A204.1 (cell line): Measurements from ENCODE around the gene F13B.
A peak's percentile ranks its signal among the peaks of the same experiment; 100 is the strongest.
"Not testable (repeated sequence)": the region's sequence is repeated elsewhere in the genome, so short reads cannot be mapped to it uniquely, and the experiment has no call there.

Source experiments
- FAIRE-seq: peaks from 2 replicates; lab custom pipeline; 2012; peaks lifted over from hg19 to GRCh38; lab: Jason Lieb, UNC

F13B gene, protein sequence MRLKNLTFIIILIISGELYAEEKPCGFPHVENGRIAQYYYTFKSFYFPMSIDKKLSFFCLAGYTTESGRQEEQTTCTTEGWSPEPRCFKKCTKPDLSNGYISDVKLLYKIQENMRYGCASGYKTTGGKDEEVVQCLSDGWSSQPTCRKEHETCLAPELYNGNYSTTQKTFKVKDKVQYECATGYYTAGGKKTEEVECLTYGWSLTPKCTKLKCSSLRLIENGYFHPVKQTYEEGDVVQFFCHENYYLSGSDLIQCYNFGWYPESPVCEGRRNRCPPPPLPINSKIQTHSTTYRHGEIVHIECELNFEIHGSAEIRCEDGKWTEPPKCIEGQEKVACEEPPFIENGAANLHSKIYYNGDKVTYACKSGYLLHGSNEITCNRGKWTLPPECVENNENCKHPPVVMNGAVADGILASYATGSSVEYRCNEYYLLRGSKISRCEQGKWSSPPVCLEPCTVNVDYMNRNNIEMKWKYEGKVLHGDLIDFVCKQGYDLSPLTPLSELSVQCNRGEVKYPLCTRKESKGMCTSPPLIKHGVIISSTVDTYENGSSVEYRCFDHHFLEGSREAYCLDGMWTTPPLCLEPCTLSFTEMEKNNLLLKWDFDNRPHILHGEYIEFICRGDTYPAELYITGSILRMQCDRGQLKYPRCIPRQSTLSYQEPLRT

DNA sequence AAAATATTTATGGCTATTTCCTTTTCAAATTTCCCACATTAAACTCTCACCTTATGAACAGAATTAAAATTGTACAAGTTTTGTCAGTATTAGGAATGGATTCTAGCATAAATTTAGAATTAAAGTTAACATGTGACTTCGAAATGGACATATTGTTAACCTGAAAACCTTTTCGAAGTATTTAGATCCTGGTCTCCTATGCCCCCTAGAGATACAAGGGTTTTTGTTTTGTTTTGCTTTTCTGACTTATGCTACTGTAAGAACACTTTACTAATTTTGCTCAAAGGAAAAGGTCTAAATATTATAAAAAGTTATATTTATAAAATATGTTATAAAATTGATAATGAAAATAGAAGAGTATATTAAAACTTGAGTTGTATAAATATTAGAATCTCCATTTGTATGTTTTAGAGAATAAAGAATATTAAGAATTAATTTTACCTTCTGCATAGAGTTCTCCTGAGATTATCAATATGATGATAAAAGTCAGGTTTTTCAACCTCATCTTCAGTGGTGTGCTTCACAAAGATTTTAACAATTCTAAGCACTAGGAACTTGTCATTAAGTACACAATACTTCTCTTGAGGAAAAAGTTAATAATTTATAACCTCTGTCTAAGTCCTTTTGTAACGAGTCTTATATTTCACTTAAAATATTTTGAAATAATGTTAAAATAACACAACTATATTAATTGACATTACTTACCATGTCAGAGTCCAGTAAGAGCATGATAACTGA is at the start of gene F13B:
TSS of gene F13B (minus strand) at position 542 of the 738 bp plus-strand sequence. CDS start at position 505, 37 bp downstream.
- peak; percentile 77 for FAIRE-seq

DNA sequence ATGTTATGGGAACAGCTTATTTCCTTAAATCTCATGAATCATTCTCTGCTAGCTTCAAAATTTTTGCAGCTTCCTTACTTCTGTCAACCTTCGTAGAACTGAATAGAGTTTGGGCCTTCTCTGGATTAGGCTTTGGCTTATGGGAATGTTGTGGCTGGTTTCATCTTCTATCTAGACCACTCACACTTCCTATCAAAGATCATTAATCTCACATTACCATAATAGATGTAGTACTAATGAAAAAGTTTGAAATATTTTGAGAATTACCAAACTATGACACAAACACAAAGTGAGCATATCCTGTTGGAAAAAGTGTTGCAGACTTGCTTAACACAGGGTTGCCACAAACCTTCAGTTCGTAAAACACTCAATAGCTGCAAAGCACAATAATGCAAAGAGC is 49.1 kb upstream of the F13B start:
- no peak for FAIRE-seq

GRCh38 chr1:197106869-197107268 is 39.8 kb upstream of the F13B start:
- FAIRE-seq, result no peak

GRCh38 chr1:197103300-197103699 is 36.2 kb upstream of the F13B start:
- FAIRE-seq, result no peak

- FAIRE-seq, result no peak
Observed at GRCh38 chr1:197101978-197102377, 34.9 kb upstream of the F13B start.

DNA sequence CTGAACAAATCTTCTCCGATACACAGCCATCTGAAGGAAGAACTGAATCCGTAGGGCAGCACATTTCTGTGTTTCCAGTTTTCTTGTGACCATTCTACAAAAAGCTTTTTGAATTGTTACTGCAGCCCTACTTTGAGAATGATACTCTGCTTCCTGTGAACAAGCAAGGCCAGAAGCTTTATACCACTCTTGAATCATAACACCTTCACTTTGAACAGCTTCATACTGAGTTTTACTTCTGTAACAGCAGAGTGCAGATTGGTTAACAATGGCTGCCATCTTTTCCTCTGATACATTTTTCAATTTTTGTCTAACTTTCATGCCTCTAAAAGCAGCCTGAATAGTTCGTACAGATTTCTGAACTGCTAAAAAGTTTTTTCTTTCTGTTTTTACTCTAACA is 33.6 kb upstream of the F13B start:
- FAIRE-seq, result no peak

DNA sequence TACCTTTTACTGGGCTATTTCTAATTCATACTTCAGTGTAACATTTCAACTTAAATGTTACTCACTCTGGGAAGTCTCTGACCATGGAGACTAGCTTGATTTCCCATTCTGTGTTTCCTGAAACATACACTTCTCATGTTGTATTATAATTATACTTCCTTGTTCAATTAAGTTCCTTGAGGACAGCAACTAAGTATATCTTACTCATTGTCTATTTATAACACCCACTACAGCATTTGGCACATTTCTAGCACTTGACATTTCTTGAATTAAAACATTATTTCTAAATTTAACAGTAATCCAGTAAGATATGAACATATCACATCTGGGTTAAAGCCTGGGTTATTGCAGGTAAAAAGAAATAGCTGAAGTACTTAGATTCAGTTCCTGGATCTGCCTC is 32.4 kb upstream of the F13B start:
- FAIRE-seq, result no peak

- not testable (repeated sequence) for FAIRE-seq
Observed at GRCh38 chr1:197096971-197097370, 29.9 kb upstream of the F13B start.

- FAIRE-seq, result no peak
Observed at GRCh38 chr1:197096137-197096536, 29.1 kb upstream of the F13B start.

- no peak for FAIRE-seq
Observed at GRCh38 chr1:197093226-197093885, 26.3 kb upstream of the F13B start.

- no peak for FAIRE-seq
Observed at GRCh38 chr1:197092491-197093023, 25.5 kb upstream of the F13B start.

GRCh38 chr1:197083474-197083873 is 16.4 kb upstream of the F13B start:
- FAIRE-seq, result no peak

GRCh38 chr1:197081117-197081753 is 14.2 kb upstream of the F13B start:
- FAIRE-seq, result no peak

GRCh38 chr1:197080323-197080722 is 13.3 kb upstream of the F13B start:
- FAIRE-seq, result no peak

- no peak for FAIRE-seq
Observed at GRCh38 chr1:197076585-197076984, 9.5 kb upstream of the F13B start.

DNA sequence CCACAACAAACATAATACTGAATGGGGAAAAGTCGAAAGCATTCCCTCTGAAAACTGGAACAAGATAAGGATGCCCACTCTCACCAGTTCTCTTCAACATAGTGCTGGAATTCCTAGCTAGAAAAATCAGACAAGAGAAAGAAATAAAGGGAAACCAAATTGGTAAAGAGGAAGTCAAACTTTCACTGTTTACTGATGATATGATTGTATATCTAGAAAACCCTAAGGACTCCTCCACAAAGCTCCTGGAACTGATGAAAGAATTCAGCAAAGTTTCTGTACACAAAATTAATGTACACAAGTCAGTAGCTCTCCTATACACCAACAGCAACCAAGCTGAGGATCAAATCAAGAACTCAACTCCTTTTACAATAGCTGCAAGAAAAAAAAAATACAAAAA is 6.9 kb upstream of the F13B start:
- FAIRE-seq, result no peak

DNA sequence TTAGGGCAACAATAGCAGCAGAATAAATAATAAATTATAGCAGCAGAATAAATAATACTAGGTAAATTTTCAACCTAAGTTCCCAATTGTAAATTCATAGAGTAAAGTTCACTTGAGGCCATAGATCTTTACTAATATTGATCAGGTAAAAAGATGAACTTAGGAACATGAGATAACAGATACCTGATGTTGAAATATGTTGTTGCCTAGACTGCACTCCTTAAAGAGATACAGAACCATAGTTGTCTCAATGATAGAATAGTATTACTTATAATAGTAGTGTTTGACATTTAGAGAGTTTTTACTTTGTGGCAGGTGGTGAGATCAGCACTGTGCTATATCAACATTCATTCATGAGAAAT is 378 bp upstream of the F13B start:
- no peak for FAIRE-seq

GRCh38 chr1:197066277-197066676 is 783 bp downstream of the F13B start:
- no peak for FAIRE-seq

GRCh38 chr1:197065559-197065958 is 1.5 kb downstream of the F13B start:
- no peak for FAIRE-seq

DNA sequence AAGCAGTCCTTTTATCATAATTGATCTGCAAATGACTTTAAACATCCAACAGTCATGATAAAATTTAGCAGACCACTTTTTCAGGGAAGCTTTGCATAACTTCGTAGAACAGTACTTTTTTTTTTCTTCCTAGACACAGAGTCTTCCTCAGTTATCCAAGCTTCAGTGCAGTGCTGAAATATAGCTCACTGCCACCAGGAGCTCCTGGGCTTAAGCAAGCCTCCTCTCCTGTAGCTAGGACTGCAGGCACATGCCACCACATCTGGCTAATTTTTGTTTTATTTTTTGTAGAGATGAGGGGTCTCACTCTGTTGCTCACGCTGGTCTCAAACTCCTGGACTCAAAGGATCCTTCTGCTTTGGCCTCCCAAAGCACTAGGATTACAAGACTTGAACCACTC is 3.8 kb downstream of the F13B start:
- FAIRE-seq, result no peak

DNA sequence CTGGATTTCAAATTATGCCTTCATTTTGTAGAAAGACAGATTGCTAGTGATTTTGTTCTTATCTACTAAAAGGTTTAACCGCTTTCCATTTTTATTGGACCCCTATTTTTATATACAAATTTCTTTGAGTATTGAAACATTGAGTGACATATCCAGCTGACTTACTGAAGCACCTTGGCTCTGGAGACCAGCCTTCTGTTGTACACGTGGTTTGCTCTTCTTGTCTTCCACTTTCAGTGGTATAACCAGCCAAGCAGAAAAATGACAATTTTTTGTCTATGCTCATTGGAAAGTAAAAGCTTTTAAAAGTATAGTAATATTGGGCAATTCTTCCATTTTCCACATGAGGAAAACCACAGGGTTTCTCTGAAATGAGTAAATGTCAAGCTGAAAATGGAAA is 4.4 kb downstream of the F13B start:
- FAIRE-seq, result no peak

GRCh38 chr1:197049100-197049499 is 18.0 kb downstream of the F13B start:
- FAIRE-seq, result no peak
